ENCODE data around the gene RGMB. TPM values are rescaled to one million over a fixed set of nuclear protein-coding genes. Genes with fewer than 3 reads are reported as not detected.

Gene RGMB
- polyA plus RNA-seq, 1 donor (not counting 4 experiments of a cell fraction or from before 2014, with no cell fraction given): 16.3 TPM

DNA sequence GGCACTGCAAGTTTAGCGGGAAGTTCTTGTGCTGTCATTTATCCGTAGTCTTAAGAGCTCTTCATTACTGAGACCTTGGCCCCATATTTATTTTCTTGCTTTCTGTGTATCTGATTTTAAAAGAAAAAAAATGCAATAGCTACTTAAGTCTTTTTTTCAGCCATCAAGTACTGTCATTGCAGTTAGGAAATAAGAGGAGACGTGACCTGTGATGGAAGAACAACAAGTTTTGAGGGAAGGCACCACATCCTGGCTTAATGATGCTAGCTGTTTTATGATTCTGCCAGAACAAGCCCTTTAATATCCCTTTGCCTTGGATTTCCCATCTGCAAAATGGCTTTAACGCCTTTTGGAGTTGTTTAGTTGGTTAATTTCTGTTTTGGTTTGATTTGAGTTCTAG lies 3.8 kb downstream of the RGMB start:
- FAIRE-seq: no peak
- H3K9me1 ChIP-seq (ENCODE audit: control insufficient read depth, extremely low read depth, insufficient read depth, low read length): no peaks in the 10 kb centered on the region
- peaks cover 15% of the 10 kb centered on the region for H4K20me1 ChIP-seq (ENCODE audit: control insufficient read depth, extremely low read depth, insufficient read depth, low read length)
- H2AFZ ChIP-seq (ENCODE audit: control insufficient read depth, low read length): no peak overlapping the region
- dilution Hi-C loops (cut with MboI; ENCODE audit: extremely low pct_ligation_motif_present, low sequenced_read_pairs): no loop called here
- no peak for DNase-seq (ENCODE audit: low read depth, low spot score)
- peaks cover 86% of the 10 kb centered on the region for H3K79me2 ChIP-seq (ENCODE audit: control insufficient read depth, insufficient read depth, low read length)
- no peaks in the 10 kb centered on the region for H3K9me3 ChIP-seq (ENCODE audit: control insufficient read depth, low read depth, low read length)
- H3K4me2 ChIP-seq (ENCODE audit: control insufficient read depth, extremely low read depth, insufficient read depth, low read depth, low read length): peak overlapping the region; percentile 99
- H3K36me3 ChIP-seq (ENCODE audit: control insufficient read depth in 2 of 2, extremely low read depth in 1 of 2, insufficient read depth in 2 of 2, low read length in 2 of 2): peaks cover 4 to 15% of the 10 kb centered on the region in 2 experiments
- no peaks in the 10 kb centered on the region for H3K27me3 ChIP-seq (ENCODE audit: control insufficient read depth, extremely low read depth, insufficient read depth, low read length)
- H3K4me3 ChIP-seq (ENCODE audit: control insufficient read depth in 2 of 3, extremely low read depth in 1 of 3, insufficient read depth in 2 of 3, low read depth in 1 of 3, low read length in 3 of 3): peak overlapping the region in 1 of 3 experiments; percentile 46
- peaks cover 43% of the 10 kb centered on the region for H3K4me1 ChIP-seq (ENCODE audit: control insufficient read depth, extremely low read depth, insufficient read depth, low read length)
- no peak overlapping the region for H3K9ac ChIP-seq (ENCODE audit: control insufficient read depth, extremely low read depth, insufficient read depth, low read length)
- TF ChIP-seq, protein P1, sequence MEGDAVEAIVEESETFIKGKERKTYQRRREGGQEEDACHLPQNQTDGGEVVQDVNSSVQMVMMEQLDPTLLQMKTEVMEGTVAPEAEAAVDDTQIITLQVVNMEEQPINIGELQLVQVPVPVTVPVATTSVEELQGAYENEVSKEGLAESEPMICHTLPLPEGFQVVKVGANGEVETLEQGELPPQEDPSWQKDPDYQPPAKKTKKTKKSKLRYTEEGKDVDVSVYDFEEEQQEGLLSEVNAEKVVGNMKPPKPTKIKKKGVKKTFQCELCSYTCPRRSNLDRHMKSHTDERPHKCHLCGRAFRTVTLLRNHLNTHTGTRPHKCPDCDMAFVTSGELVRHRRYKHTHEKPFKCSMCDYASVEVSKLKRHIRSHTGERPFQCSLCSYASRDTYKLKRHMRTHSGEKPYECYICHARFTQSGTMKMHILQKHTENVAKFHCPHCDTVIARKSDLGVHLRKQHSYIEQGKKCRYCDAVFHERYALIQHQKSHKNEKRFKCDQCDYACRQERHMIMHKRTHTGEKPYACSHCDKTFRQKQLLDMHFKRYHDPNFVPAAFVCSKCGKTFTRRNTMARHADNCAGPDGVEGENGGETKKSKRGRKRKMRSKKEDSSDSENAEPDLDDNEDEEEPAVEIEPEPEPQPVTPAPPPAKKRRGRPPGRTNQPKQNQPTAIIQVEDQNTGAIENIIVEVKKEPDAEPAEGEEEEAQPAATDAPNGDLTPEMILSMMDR (optimal IDR thresholded peaks at IDR 0.05 in 1 of 3, IDR thresholded peaks at IDR 0.05 in 1 of 3, conservative IDR thresholded peaks at IDR 0.05 in 1 of 3; ENCODE audit: extremely low read depth in 1 of 3, insufficient read depth in 2 of 3, low read length in 3 of 3): no peak
- no peak overlapping the region for H3K27ac ChIP-seq (ENCODE audit: control insufficient read depth, insufficient read depth, low read length)

DNA sequence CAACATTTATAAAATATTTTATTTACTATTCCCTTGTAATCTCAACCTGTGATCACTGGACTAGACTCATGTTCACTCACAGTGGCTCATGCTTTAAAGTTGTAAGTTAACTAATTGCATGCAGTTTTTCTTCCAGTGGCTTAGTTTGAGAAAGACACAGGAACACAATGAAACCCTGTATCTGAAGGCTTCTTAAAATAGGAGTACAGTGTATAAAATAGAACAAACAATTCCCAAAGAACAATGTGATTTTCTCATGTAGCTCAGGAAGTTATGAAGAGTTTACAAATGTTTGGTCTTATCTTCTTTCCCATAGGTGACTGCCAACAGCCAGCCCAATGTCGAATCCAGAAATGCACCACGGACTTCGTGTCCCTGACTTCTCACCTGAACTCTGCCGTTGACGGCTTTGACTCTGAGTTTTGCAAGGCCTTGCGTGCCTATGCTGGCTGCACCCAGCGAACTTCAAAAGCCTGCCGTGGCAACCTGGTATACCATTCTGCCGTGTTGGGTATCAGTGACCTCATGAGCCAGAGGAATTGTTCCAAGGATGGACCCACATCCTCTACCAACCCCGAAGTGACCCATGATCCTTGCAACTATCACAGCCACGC lies 5.9 kb downstream of the RGMB start:
- dilution Hi-C loops (cut with MboI; ENCODE audit: extremely low pct_ligation_motif_present, low sequenced_read_pairs): no loop called here
- peak overlapping the region; percentile 4 for H3K9ac ChIP-seq (ENCODE audit: control insufficient read depth, extremely low read depth, insufficient read depth, low read length)
- H4K20me1 ChIP-seq (ENCODE audit: control insufficient read depth, extremely low read depth, insufficient read depth, low read length): peaks cover 18% of the 10 kb centered on the region

More for the DNA sequence above, 5.9 kb downstream of the RGMB start:
- FAIRE-seq: no peak
- H2AFZ ChIP-seq (ENCODE audit: control insufficient read depth, low read length): no peak overlapping the region
- peaks cover 2% of the 10 kb centered on the region for H3K9me1 ChIP-seq (ENCODE audit: control insufficient read depth, extremely low read depth, insufficient read depth, low read length)
- no peaks in the 10 kb centered on the region for H3K9me3 ChIP-seq (ENCODE audit: control insufficient read depth, low read depth, low read length)
- TF ChIP-seq, protein P1 (optimal IDR thresholded peaks at IDR 0.05 in 1 of 3, IDR thresholded peaks at IDR 0.05 in 1 of 3, conservative IDR thresholded peaks at IDR 0.05 in 1 of 3; ENCODE audit: extremely low read depth in 1 of 3, insufficient read depth in 2 of 3, low read length in 3 of 3): no peak
- TF ChIP-seq EZH2 (IDR thresholded peaks at IDR 0.05; ENCODE audit: low read length): no peak
- H3K79me2 ChIP-seq (ENCODE audit: control insufficient read depth, insufficient read depth, low read length): peaks cover 98% of the 10 kb centered on the region
- H3K36me3 ChIP-seq (ENCODE audit: control insufficient read depth in 2 of 2, extremely low read depth in 1 of 2, insufficient read depth in 2 of 2, low read length in 2 of 2): peaks cover 6 to 24% of the 10 kb centered on the region in 2 experiments
- peaks cover 55% of the 10 kb centered on the region for H3K4me1 ChIP-seq (ENCODE audit: control insufficient read depth, extremely low read depth, insufficient read depth, low read length)
- peak overlapping the region; percentile 45 for H3K27ac ChIP-seq (ENCODE audit: control insufficient read depth, insufficient read depth, low read length)
- H3K27me3 ChIP-seq (ENCODE audit: control insufficient read depth, extremely low read depth, insufficient read depth, low read length): no peaks in the 10 kb centered on the region
- peak overlapping the region; percentile 64 for H3K4me2 ChIP-seq (ENCODE audit: control insufficient read depth, extremely low read depth, insufficient read depth, low read depth, low read length)
- H3K4me3 ChIP-seq (ENCODE audit: control insufficient read depth in 2 of 3, extremely low read depth in 1 of 3, insufficient read depth in 2 of 3, low read depth in 1 of 3, low read length in 3 of 3): peak overlapping the region in 1 of 3 experiments; percentile 15
- DNase-seq (ENCODE audit: low read depth, low spot score): no peak

All from keratinocyte (primary cell).